GM19099 (cell line): Measurements from ENCODE around the gene CNNM3.

ENCODE experiments used
- POLR2A ChIP-seq: IDR thresholded peaks from 3 replicates; pipeline ENCODE4 v1.6.1; 2011; ENCODE audit warnings: low read depth; ENCODE audit not compliant: insufficient read length; ENCODE audit errors: extremely low read depth

CNNM3 gene

GRCh38 chr2:96823198-96823597, 7.1 kb downstream of the CNNM3 start:
- no peak for TF ChIP-seq POLR2A

- no peak for TF ChIP-seq POLR2A
Observed at GRCh38 chr2:96824079-96824870, 8.2 kb downstream of the CNNM3 start.

DNA sequence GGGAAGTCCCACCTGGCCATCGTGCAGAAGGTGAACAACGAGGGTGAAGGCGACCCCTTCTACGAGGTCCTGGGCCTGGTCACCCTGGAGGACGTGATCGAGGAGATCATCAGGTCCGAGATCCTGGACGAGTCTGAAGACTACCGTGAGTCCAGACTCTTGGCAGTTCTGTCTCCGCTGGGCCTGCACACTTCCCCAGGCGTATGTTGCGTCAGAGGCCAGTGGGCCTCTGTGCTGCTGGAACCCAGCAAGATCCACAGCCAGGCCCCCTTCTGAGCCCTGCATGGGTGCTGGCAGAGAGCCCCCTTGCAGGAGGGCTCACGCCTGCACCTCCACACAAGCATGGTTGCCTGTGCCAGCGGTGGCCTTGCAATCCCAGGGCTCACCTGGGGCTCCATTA, 9.0 kb downstream of the CNNM3 start:
- TF ChIP-seq POLR2A = no peak

DNA sequence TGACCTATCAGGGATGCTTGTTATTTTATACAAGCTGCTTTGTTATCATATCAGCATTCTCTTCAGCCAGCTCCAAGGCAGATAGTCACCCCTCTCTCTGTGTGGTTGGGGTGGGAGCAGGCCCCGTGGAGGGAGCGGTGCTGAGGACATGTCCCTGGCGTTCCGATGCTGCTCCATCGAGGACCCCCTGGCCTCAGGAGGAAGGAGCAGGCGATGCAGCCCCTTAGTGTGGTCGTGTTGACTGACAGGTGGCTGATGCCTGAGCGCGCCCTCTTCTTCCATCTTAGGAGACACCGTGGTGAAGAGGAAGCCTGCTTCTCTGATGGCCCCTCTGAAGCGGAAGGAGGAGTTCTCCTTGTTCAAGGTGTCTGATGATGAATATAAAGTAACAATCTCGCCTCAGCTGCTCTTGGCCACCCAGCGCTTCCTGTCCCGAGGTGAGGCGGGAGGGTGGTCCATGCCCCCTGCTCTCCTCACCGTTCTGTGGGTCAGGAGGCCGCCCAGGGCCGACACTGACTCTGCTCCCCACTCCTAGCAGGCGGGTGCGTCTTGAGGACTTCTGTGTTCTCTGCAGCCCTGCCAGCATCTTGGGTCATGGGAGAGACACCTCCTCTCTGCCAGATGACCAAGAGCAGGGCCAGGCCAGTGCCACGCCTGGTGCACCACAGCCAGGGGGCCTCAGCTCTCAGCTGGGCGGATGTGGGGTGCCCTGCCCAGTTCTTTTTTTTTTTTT, 10.6 kb downstream of the CNNM3 start:
- no peak for TF ChIP-seq POLR2A

DNA sequence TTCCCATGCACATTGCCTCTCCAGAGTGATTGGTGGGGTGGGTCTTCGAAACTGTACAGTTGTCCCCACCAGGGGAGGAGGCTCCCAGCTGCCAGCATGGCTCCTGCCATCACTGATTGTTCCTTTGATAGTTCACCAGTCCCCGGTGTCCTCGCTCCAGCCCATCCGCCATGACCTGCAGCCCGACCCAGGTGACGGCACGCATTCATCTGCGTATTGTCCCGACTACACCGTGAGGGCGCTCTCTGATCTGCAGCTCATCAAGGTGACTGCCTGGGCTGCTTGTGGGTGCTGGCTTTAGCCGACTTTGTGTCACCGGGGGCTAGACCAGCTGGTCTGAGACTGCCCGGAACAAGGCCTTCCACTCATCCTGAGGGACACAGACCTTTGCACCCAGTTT, 12.4 kb downstream of the CNNM3 start:
- TF ChIP-seq POLR2A = no peak

DNA sequence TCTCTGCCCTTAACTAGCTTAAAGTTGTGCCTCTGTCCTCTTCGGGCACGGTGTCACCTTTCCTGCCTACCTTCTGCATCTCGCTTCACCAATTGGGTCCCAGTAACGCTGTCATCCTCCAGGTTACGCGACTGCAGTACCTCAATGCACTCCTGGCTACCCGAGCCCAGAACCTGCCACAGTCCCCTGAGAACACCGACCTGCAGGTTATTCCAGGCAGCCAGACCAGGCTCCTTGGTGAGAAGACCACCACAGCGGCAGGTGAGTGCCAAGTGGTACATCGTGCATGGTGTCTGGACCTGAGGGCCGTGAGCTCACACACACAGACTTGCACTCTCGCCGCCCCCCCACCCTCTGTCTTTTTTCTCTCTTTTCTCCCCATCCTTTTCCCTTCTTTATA, 12.8 kb downstream of the CNNM3 start:
- no peak for TF ChIP-seq POLR2A

DNA sequence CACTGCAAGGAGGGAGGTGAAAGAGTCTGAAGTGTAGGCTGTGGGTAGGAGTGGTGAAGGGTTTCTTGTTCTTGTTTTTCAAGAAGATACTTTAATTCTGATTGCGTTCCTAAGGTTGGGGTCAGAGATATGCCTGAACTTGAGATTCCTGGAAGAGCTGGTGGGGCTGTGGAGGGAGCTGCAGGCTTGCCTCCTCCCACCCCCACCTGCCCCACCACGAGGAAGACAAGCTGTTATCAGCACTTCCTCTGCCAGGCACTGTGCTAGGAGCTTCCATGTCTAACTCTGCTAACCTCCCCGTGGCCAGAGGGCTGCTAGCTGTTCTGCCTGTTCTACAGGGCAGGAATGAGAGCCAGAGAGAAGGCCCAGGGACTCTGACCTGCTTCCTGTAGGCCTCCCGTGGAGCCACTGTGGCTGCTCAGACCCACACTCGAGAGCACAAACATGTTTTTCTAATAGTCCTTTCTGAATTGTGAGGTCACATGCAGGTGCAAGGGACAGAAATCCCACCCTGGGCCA, 14.0 kb downstream of the CNNM3 start:
- no peak for TF ChIP-seq POLR2A

DNA sequence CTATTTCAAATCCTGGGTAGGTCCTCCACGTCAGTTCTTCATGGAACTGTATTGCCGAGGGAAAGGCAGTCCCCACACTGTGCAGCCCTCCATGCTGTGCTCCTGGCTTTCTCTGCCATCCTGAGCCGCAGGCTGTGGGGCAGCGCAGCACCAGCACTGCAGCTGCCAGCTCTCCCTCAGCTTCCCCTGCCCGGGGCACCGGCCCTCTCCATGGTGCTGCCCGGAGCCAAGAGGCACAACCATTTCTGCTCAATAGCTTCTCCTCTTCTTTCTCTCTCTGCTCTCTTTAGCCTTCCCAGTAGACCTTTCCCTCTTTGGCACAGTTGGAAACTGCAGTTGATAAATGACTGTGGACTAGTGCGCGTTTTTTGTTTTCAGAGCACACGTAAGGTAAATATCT, 15.6 kb downstream of the CNNM3 start:
- no peak for TF ChIP-seq POLR2A

GRCh38 chr2:96832408-96832753, 16.3 kb downstream of the CNNM3 start:
- TF ChIP-seq POLR2A = no peak

DNA sequence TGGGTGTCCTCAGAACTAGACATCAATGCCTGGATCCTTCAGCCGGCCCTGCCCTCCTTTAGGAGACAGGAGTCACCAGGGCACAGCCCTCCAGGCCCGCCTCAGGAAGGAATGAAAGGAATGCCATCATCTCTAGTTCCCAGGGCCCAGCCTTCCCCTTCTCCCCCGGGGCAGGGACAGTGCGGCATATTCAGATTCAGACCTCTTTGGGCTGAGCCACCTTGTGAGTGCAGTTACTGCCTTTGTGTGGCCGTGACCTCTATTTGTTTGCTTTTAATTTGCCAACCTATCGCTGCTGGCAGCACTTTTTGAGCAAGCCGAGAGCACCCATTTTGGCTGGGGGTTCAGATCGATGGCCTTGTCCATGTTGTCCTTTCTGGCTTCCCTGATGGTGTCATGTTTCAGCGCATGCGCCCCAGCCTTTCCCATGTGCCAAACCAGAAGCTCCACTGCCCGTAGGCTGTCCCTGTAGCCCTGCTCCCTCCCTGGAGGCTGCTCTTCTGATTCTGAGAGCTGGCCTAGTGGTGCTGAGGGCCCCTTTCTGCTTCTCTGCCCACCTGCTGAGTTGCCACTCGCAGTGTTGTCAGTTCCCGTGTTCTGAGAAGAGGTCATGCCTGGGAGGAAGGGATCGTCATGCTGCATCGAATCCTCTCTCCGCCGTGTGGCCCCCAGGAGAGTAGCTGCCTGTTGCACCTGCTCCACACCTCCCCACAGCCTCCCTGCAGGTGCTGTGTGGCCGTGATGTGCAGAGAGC, 16.9 kb downstream of the CNNM3 start:
- no peak for TF ChIP-seq POLR2A

DNA sequence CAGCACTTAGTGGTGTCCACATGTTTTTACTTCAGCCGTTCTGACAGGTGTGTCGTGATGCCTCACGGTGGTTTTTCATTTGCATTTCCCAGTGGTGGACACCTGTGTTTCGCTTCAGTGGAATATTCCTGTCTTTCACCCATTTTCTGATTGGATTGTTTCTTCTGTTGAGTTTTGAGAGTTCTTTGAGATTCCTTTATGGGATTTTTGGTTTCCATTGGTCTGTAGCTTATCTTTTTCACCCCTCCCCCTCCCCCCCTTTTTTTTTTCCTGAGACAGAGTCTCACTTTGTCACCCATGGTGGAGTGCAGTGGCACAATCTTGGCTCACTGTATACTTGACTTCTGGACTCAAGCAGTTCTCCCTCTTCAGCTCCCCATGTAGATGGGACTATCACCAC, 19.8 kb downstream of the CNNM3 start:
- TF ChIP-seq POLR2A = no peak

- TF ChIP-seq POLR2A = no peak
Observed at GRCh38 chr2:96837575-96837974, 21.5 kb downstream of the CNNM3 start.

- TF ChIP-seq POLR2A = no peak
Observed at GRCh38 chr2:96838345-96839292, 22.6 kb downstream of the CNNM3 start.

DNA sequence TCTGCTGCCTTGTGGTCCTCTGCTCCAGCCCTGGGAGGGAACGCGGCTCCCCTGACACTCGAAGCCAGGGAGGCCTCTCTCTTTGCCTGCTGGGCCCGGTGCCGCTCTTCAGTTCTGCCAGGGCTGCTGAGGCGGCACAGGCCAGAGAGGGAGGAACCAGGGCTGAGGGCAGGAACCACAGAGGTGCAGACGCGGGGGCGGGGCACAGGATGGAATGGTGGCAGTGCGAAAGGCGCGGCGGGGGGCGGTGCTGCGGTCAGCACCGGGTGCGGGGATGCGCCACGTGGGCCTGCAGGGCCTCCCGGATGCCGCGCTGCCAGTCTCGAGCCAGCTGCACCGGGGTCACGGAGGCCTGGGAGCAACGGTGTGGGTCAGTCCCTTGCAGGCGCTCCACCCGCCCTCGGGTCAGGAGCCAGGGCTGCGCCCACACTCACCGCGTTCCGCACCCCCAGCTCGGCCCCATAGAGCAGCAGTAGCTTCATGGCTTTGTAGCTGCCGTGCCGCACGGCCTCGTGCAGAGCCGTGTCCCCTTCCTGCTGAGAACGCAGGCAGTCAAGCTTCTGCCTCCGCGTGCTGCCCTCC, 23.3 kb downstream of the CNNM3 start:
- TF ChIP-seq POLR2A = no peak

GRCh38 chr2:96839875-96840850, 24.1 kb downstream of the CNNM3 start:
- TF ChIP-seq POLR2A = no peak
